GM12878 (cell line): Measurements from ENCODE around the gene FGF11. TPM values are rescaled to one million over a fixed set of nuclear protein-coding genes. Genes with fewer than 3 reads are reported as not detected.

Experiments used
- ATAC-seq: fragments of 200-7000 bp; cut with Tn5 transposase; 3 replicates; pipeline ENCODE4 v1.9.1; 2020; ENCODE audit warnings: mild to moderate bottlenecking, moderate library complexity
- BruUV-seq: library from RNA; stranded (reverse); fragments of 400-500 nt; replicated peaks from 2 replicates; lab custom pipeline; 2021; lab: Mats Ljungman, UMichigan
- CTCF ChIA-PET: fragments of 300-600 bp; sonication (Branson Sonifier 250); formaldehyde crosslinking; extraction: SDS; loops from one replicate; lab custom pipeline; 2021; ENCODE audit warnings: inconsistent platforms; lab: Yijun Ruan, JAX
- POLR2A ChIA-PET: fragments of 350-600 bp; formaldehyde crosslinking; extraction: SDS; loops from one replicate; lab custom pipeline; 2021; ENCODE audit warnings: inconsistent platforms; lab: Charles Lee
- RAD21 ChIA-PET: fragments of 300-600 bp; sonication (Branson Sonifier 250); formaldehyde crosslinking; loops from one replicate; lab custom pipeline; 2023; ENCODE audit warnings: antibody characterized with exemption; ENCODE audit not compliant: unreplicated experiment; lab: Charles Lee
- SMC1A ChIA-PET: fragments of 300-600 bp; sonication (Branson Sonifier 250); formaldehyde crosslinking; loops from one replicate; lab custom pipeline; 2023; ENCODE audit not compliant: unreplicated experiment, uncharacterized antibody; lab: Charles Lee
- DNase-seq: peaks from one replicate; pipeline ENCODE4 v3.0.0-alpha.2; 2011; ENCODE audit warnings: low read depth, low spot score
- FAIRE-seq: peaks from 3 replicates; lab custom pipeline; 2011; peaks lifted over from hg19 to GRCh38; lab: Jason Lieb, UNC
- H2AFZ ChIP-seq: 2 replicates; pipeline ENCODE4 v1.6.0; 2011; ENCODE audit warnings: low read depth, low read length, control low read depth; ENCODE audit not compliant: control insufficient read depth
- H3K27ac ChIP-seq: 2 replicates; pipeline ENCODE4 v1.5.1; 2011; ENCODE audit warnings: control low read depth; ENCODE audit not compliant: control insufficient read depth, insufficient read depth
- H3K27me3 ChIP-seq, 2 experiments: replicated peaks in 1 of 2; 2 replicates each; pipeline versions ENCODE4 v1.6.0 to v1.6.1; 2011; ENCODE audit warnings: low read length in 1 of 2; ENCODE audit not compliant: control insufficient read depth in 2 of 2, insufficient read depth in 2 of 2
- H3K36me3 ChIP-seq, 2 experiments: 2 replicates each; pipeline ENCODE4 v1.5.1; 2011; ENCODE audit warnings: low read length in 1 of 2; ENCODE audit not compliant: control insufficient read depth in 2 of 2, insufficient read depth in 2 of 2
- H3K4me1 ChIP-seq: 2 replicates; pipeline ENCODE4 v1.6.1; 2011; ENCODE audit warnings: mild to moderate bottlenecking, low read length, moderate library complexity, mixed read lengths; ENCODE audit not compliant: control insufficient read depth, insufficient read depth
- H3K4me2 ChIP-seq: 2 replicates; pipeline ENCODE4 v1.6.0; 2011; ENCODE audit warnings: control low read depth; ENCODE audit not compliant: control insufficient read depth, insufficient read depth
- H3K4me3 ChIP-seq: fragments of 200-600 bp; sonication (generic); 2 replicates; pipeline ENCODE4 v1.5.1; 2016
- H3K79me2 ChIP-seq: 2 replicates; pipeline ENCODE4 v1.6.0; 2011; ENCODE audit warnings: low read length; ENCODE audit not compliant: control insufficient read depth, insufficient read depth
- H3K9ac ChIP-seq: 2 replicates; pipeline ENCODE4 v1.8.0; 2011; ENCODE audit warnings: low read length, control low read depth, mixed read lengths; ENCODE audit not compliant: control insufficient read depth, insufficient read depth
- H3K9me3 ChIP-seq: replicated peaks from 3 replicates; pipeline ENCODE4 v1.5.1; 2011; ENCODE audit warnings: mild to moderate bottlenecking, low read length; ENCODE audit not compliant: control insufficient read depth, insufficient read depth
- H4K20me1 ChIP-seq: 2 replicates; pipeline ENCODE4 v1.6.0; 2011; ENCODE audit not compliant: control insufficient read depth, insufficient read depth
- BRCA1 ChIP-seq: IDR thresholded peaks from 2 replicates; pipeline ENCODE4 v1.6.1; 2011; ENCODE audit warnings: low read depth, low read length, improper control_type of control experiment
- CREB1 ChIP-seq: IDR thresholded peaks from 2 replicates; pipeline ENCODE4 v1.6.1; 2012; ENCODE audit warnings: low read depth, mild to moderate bottlenecking, inconsistent platforms
- GABPA ChIP-seq: IDR thresholded peaks from 2 replicates; pipeline ENCODE4 v1.6.1; 2014; ENCODE audit warnings: antibody characterized with exemption, low read depth, mild to moderate bottlenecking, inconsistent platforms
- IKZF1 ChIP-seq: fragments of 450-650 bp; conservative IDR thresholded peaks from 2 replicates; pipeline ENCODE4 v1.6.1; 2017; ENCODE audit warnings: antibody characterized with exemption, mild to moderate bottlenecking
- JUND ChIP-seq: IDR thresholded peaks from 2 replicates; pipeline ENCODE4 v1.6.1; 2012; ENCODE audit warnings: low read depth, mild to moderate bottlenecking, low read length, improper control_type of control experiment, moderate library complexity
- MTA2 ChIP-seq: fragments of 450-650 bp; IDR thresholded peaks from 2 replicates; pipeline ENCODE4 v1.6.1; 2016; ENCODE audit warnings: low read depth, mild to moderate bottlenecking, moderate library complexity
- NR2F1 ChIP-seq: fragments of 450-650 bp; conservative IDR thresholded peaks from 2 replicates; pipeline ENCODE4 v1.6.1; 2017; ENCODE audit warnings: mild to moderate bottlenecking
- SPI1 ChIP-seq: IDR thresholded peaks from 2 replicates; pipeline ENCODE4 v1.6.1; 2011; ENCODE audit warnings: low read depth, mild to moderate bottlenecking, low read length, moderate library complexity, borderline replicate concordance; ENCODE audit not compliant: insufficient read depth
- WGBS: methylation state at CpG from one replicate; pipeline ENCODE4 v1.1.6; 2016; ENCODE audit warnings: low lambda C conversion rate; ENCODE audit not compliant: insufficient replicate concordance, insufficient coverage; ENCODE audit errors: missing lambda C conversion rate; 5-methylcytosine and 5-hydroxymethylcytosine counted together
- in situ Hi-C: fragments of 300-500 bp; cut with MboI; formaldehyde crosslinking; loops from 9 replicates; pipeline ENCODE4 v1.14.3; 2018; ENCODE audit warnings: mixed read lengths
- intact Hi-C: fragments of 100-400 bp; cut with micrococcal nuclease; formaldehyde crosslinking; loops from one replicate; pipeline ENCODE4 v1.14.2; 2022; ENCODE audit not compliant: unreplicated experiment
- polyA plus RNA-seq, 11 experiments: library from polyadenylated mRNA; depleted of rRNA in 4 of 11; unstranded in 6 of 11; stranded (reverse) in 5 of 11; fragments of >200 nt; fragmentation: Nextera tagmentation in 4 of 11; fragmentation: Illumina TruSeq in 1 of 11; extraction: Ambion mirVana in 4 of 11; extraction: Trizol in 1 of 11; gene quantifications; 1 replicate in 1 of 11; 2 replicates in 10 of 11; pipeline versions ENCODE4 v1.2.1 to v1.2.3, GENCODE V29; 2011 to 2016; ENCODE audit warnings: inconsistent platforms in 2 of 11, missing spikeins in 2 of 11, low read depth in 1 of 11
- total RNA-seq, 4 experiments: library from RNA; depleted of rRNA in 3 of 4; stranded (reverse); fragments of >200 nt in 3 of 4; fragmentation: Illumina TruSeq in 1 of 4; extraction: Trizol in 1 of 4; gene quantifications; 2 replicates each; pipeline versions ENCODE4 v1.2.1 to v1.2.3, GENCODE V29; 2013 to 2021
- TF ChIP-seq, protein P1 (sequence below): IDR thresholded peaks from 2 replicates; pipeline ENCODE4 v1.6.1; 2012; ENCODE audit warnings: mild to moderate bottlenecking, low read depth, low read length
- TF ChIP-seq, protein P2 (sequence below): fragments of 450-650 bp; IDR thresholded peaks from 2 replicates; pipeline ENCODE4 v1.6.1; 2016; ENCODE audit warnings: mild to moderate bottlenecking
- TF ChIP-seq, protein P3 (sequence below): IDR thresholded peaks from 2 replicates; pipeline ENCODE4 v1.6.1; 2012; ENCODE audit warnings: low read depth, low read length, improper control_type of control experiment
- TF ChIP-seq, protein P4 (sequence below): fragments of 450-650 bp; IDR thresholded peaks from 2 replicates; pipeline ENCODE4 v1.6.1; 2016; ENCODE audit warnings: mild to moderate bottlenecking

FGF11 gene
- total and polyA plus RNA-seq, 10 of the 15 experiments (the other 5 are each of a cell fraction or from before 2014, with no cell fraction given): 0.69 to 21.1 (median 2.6) TPM

DNA sequence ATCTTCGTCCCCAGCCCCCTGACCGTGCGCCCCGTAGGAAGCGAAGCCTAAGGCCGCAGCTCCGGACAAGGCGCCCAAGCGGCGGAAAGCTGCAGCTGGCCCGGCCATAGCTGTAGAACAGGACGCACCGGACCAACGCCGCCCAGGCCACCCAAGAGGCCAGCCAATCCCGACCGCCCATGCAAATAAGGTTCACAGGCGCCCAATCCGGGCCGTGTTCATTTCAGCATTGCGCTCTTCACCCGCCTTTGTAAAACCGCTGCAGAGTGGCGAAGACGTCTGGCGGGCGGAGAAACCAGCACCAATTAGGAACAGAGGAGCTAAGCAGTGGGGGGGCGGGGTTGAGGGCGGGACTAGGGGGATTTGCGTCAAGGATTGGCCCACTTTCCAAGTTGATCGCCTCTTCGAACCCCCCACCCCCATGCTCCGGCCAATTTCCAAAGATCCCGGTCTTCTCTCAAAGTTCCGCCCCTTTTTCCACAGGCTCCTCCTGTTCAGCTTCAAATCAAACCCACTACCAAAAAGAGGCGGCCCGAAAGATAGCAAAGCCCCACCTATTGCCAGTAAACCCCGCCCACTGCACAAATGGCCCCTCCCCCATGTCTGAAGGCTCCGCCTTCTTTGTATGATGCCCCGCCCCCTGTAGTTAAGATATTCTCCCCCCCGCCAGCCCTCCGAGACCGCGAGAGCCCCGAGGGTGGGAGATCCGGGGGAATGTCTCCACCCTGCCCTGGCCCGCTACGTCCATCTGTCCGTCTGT lies 35.2 kb upstream of the FGF11 start, which contains the start of gene TMEM256:
Gene TMEM256 (minus strand): TSS at position 121 of the 760 bp plus-strand sequence. CDS start 13 bp downstream, at position 108.
- RAD21 ChIA-PET: interaction anchor here (0.6 to 2.2 kb wide), 12 partner anchors 9 to 818 kb away, joined by 3 to 13 read pairs (median 4); partner anchors contain the start of genes ACADVL, ACAP1, PLSCR3 and TMEM102
- H3K36me3 ChIP-seq: no peaks in the 10 kb centered on the region
- TF ChIP-seq GABPA (no peak), BRCA1 (no peak), MTA2 (no peak), IKZF1 (peak; percentile 45; the same call in 1 of the 2 replicates), NR2F1 (peak; percentile 41; the same call in 1 of the 2 replicates), CREB1 (peak; percentile 80), JUND (no peak), SPI1 (no peak)
- TF ChIP-seq, protein P1, sequence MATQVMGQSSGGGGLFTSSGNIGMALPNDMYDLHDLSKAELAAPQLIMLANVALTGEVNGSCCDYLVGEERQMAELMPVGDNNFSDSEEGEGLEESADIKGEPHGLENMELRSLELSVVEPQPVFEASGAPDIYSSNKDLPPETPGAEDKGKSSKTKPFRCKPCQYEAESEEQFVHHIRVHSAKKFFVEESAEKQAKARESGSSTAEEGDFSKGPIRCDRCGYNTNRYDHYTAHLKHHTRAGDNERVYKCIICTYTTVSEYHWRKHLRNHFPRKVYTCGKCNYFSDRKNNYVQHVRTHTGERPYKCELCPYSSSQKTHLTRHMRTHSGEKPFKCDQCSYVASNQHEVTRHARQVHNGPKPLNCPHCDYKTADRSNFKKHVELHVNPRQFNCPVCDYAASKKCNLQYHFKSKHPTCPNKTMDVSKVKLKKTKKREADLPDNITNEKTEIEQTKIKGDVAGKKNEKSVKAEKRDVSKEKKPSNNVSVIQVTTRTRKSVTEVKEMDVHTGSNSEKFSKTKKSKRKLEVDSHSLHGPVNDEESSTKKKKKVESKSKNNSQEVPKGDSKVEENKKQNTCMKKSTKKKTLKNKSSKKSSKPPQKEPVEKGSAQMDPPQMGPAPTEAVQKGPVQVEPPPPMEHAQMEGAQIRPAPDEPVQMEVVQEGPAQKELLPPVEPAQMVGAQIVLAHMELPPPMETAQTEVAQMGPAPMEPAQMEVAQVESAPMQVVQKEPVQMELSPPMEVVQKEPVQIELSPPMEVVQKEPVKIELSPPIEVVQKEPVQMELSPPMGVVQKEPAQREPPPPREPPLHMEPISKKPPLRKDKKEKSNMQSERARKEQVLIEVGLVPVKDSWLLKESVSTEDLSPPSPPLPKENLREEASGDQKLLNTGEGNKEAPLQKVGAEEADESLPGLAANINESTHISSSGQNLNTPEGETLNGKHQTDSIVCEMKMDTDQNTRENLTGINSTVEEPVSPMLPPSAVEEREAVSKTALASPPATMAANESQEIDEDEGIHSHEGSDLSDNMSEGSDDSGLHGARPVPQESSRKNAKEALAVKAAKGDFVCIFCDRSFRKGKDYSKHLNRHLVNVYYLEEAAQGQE: no peak
- TF ChIP-seq, protein P2, sequence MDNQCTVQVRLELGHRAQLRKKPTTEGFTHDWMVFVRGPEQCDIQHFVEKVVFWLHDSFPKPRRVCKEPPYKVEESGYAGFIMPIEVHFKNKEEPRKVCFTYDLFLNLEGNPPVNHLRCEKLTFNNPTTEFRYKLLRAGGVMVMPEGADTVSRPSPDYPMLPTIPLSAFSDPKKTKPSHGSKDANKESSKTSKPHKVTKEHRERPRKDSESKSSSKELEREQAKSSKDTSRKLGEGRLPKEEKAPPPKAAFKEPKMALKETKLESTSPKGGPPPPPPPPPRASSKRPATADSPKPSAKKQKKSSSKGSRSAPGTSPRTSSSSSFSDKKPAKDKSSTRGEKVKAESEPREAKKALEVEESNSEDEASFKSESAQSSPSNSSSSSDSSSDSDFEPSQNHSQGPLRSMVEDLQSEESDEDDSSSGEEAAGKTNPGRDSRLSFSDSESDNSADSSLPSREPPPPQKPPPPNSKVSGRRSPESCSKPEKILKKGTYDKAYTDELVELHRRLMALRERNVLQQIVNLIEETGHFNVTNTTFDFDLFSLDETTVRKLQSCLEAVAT: no peak
- TF ChIP-seq, protein P3, sequence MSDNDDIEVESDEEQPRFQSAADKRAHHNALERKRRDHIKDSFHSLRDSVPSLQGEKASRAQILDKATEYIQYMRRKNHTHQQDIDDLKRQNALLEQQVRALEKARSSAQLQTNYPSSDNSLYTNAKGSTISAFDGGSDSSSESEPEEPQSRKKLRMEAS: no peak
- TF ChIP-seq, protein P4, sequence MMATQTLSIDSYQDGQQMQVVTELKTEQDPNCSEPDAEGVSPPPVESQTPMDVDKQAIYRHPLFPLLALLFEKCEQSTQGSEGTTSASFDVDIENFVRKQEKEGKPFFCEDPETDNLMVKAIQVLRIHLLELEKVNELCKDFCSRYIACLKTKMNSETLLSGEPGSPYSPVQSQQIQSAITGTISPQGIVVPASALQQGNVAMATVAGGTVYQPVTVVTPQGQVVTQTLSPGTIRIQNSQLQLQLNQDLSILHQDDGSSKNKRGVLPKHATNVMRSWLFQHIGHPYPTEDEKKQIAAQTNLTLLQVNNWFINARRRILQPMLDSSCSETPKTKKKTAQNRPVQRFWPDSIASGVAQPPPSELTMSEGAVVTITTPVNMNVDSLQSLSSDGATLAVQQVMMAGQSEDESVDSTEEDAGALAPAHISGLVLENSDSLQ: peak; percentile 31; the same call in 1 of the 2 replicates

More for the DNA sequence above, 35.2 kb upstream of the FGF11 start, which contains the start of gene TMEM256:
- POLR2A ChIA-PET: interaction anchor here (0.5 to 2.7 kb wide), 20 partner anchors 9 to 1031 kb away, joined by 3 to 23 read pairs (median 4); partner anchors contain the start of genes ACAP1, CD68, FGF11 and NEURL4
- no TSS peak for BruUV-seq
- WGBS: under 1% methylated on average over 46 of the region's 49 CpGs
- CTCF ChIA-PET: interaction anchor here (0.6 to 2.1 kb wide), 5 partner anchors 31 to 122 kb away, joined by 3 to 8 read pairs (median 4); partner anchors contain the start of genes ACAP1 and TMEM102
- intact Hi-C loops (loop anchor here (5.0 kb wide), 1 partner anchor 33 kb away; the partner anchor contains the start of genes FGF11 and TMEM102), in situ Hi-C loops (no loop called here)
- H3K9me3 ChIP-seq: no peaks in the 10 kb centered on the region
- ATAC-seq (peak; percentile 99), FAIRE-seq (peak; percentile 97), DNase-seq (peak; percentile 92)
- SMC1A ChIA-PET: interaction anchor here (0.8 to 2.2 kb wide), 7 partner anchors 30 to 283 kb away, joined by 3 to 8 read pairs (median 3); partner anchors contain the start of genes SAT2, TMEM102 and TP53
- no peaks in the 10 kb centered on the region for H4K20me1 ChIP-seq
- peak within 1 kb of the TSS; percentile 85 for H3K4me3 ChIP-seq
- peak within 1 kb of the TSS; percentile 72 for H3K4me2 ChIP-seq
- H3K9ac ChIP-seq: peak within 1 kb of the TSS; percentile 87
- peaks cover 3% of the 10 kb centered on the region; the same call in 1 of the 2 replicates for H3K4me1 ChIP-seq
- H3K27ac ChIP-seq: peak within 1 kb of the TSS; percentile 80
- H3K79me2 ChIP-seq: peaks cover 2% of the 10 kb centered on the region
- peak within 1 kb of the TSS; percentile 96 for H2AFZ ChIP-seq
- peaks cover 0 to 6% of the 10 kb centered on the region in 2 experiments; a peak in 2 of 4 replicates for H3K27me3 ChIP-seq
